HepG2 (cell line): ENCODE data around the gene MAMLD1. TPM values are rescaled to one million over a fixed set of nuclear protein-coding genes. Genes with fewer than 3 reads are reported as not detected.

Source experiments
- ATAC-seq: fragments of 200-7000 bp; cut with Tn5 transposase; 3 replicates; pipeline ENCODE4 v1.9.1; 2020; ENCODE audit warnings: mild to moderate bottlenecking, moderate library complexity
- BruUV-seq: library from RNA; stranded (reverse); fragments of 400-500 nt; replicated peaks from 2 replicates; lab custom pipeline; 2021; lab: Mats Ljungman, UMichigan
- CTCF ChIA-PET: fragments of 300-600 bp; formaldehyde crosslinking; extraction: SDS; loops from one replicate; lab custom pipeline; 2021; ENCODE audit warnings: low total read pairs, inconsistent platforms, low intra/inter-chr PET ratio; lab: Yijun Ruan, JAX
- POLR2A ChIA-PET: fragments of 350-600 bp; sonication (Branson Sonifier 250); formaldehyde crosslinking; loops from one replicate; lab custom pipeline; 2020; ENCODE audit warnings: antibody characterized with exemption, inconsistent platforms; lab: Yijun Ruan, JAX
- DNase-seq: peaks from one replicate; pipeline ENCODE4 v3.0.0-alpha.2; 2015; ENCODE audit warnings: low spot score
- FAIRE-seq: peaks from 3 replicates; lab custom pipeline; 2011; peaks lifted over from hg19 to GRCh38; lab: Jason Lieb, UNC
- H2AFZ ChIP-seq: one replicate; pipeline ENCODE4 v1.6.1; 2011; ENCODE audit warnings: low read length, inconsistent platforms
- H3K27ac ChIP-seq: fragments of 300-600 bp; 3 replicates; pipeline ENCODE4 v1.8.0; 2011; ENCODE audit warnings: mixed run types, mild to moderate bottlenecking, mixed read lengths, low read length, inconsistent platforms; ENCODE audit not compliant: insufficient read depth; ENCODE audit errors: extremely low read length
- H3K27me3 ChIP-seq, 2 experiments: fragments of 200-600 bp in 1 of 2; 2 replicates in 1 of 2; 3 replicates in 1 of 2; pipeline versions ENCODE4 v1.6.0 to v1.8.0; 2011; ENCODE audit warnings: low read length in 2 of 2, mild to moderate bottlenecking in 2 of 2, moderate library complexity in 2 of 2, inconsistent platforms in 1 of 2; ENCODE audit not compliant: insufficient read depth in 2 of 2, control insufficient read depth in 1 of 2
- H3K36me3 ChIP-seq, 2 experiments: fragments of 200-600 bp in 1 of 2; replicated peaks in 1 of 2; 2 replicates in 1 of 2; 3 replicates in 1 of 2; pipeline versions ENCODE4 v1.5.1 to v1.8.0; 2011; ENCODE audit warnings: low read length in 2 of 2, inconsistent platforms in 1 of 2; ENCODE audit not compliant: insufficient read depth in 2 of 2, control insufficient read depth in 1 of 2
- H3K4me1 ChIP-seq: 2 replicates; pipeline ENCODE4 v1.5.1; 2012; ENCODE audit warnings: low read length, inconsistent platforms; ENCODE audit not compliant: insufficient read depth
- H3K4me2 ChIP-seq: 2 replicates; pipeline ENCODE4 v1.6.0; 2011; ENCODE audit warnings: low read depth, low read length, inconsistent platforms
- H3K4me3 ChIP-seq, 3 experiments: fragments of 200-600 bp in 1 of 3; sonication (generic), shearing (Covaris generic) in 1 of 3; replicated peaks in 1 of 3; 2 replicates each; pipeline ENCODE4 v1.5.1; 2011 to 2016; ENCODE audit warnings: low read length in 3 of 3, inconsistent platforms in 2 of 3, low read depth in 2 of 3, mild to moderate bottlenecking in 2 of 3, control low read depth in 1 of 3, mixed read lengths in 1 of 3; ENCODE audit not compliant: insufficient read depth in 1 of 3
- H3K79me2 ChIP-seq: one replicate; pipeline ENCODE4 v1.6.1; 2011; ENCODE audit warnings: low read length, inconsistent platforms; ENCODE audit not compliant: insufficient read depth
- H3K9ac ChIP-seq: 2 replicates; pipeline ENCODE4 v1.6.0; 2011; ENCODE audit warnings: mild to moderate bottlenecking, low read depth, low read length, inconsistent platforms; ENCODE audit not compliant: insufficient read depth
- H3K9me3 ChIP-seq: 2 replicates; pipeline ENCODE4 v1.5.1; 2012; ENCODE audit warnings: mild to moderate bottlenecking, low read length
- H4K20me1 ChIP-seq: 2 replicates; pipeline ENCODE4 v1.6.0; 2011; ENCODE audit warnings: inconsistent platforms, mild to moderate bottlenecking, low read length, moderate library complexity; ENCODE audit not compliant: insufficient read depth
- CC2D1A ChIP-seq: sonication (generic); formaldehyde crosslinking; IDR thresholded peaks from 2 replicates; pipeline ENCODE4 v1.8.1; 2023; ENCODE audit warnings: mild to moderate bottlenecking, missing genetic modification reagents
- ETV6 ChIP-seq: sonication (generic); formaldehyde crosslinking; conservative IDR thresholded peaks from 2 replicates; pipeline ENCODE4 v1.4.0; 2020; ENCODE audit warnings: missing genetic modification reagents
- FOXP1 ChIP-seq, 2 experiments: fragments of 450-650 bp in 1 of 2; IDR thresholded peaks; 2 replicates each; pipeline ENCODE4 v1.6.1; 2017 to 2018; ENCODE audit warnings: antibody characterized with exemption in 1 of 2
- MAFF ChIP-seq: IDR thresholded peaks from 2 replicates; pipeline ENCODE4 v1.6.1; 2011; ENCODE audit warnings: low read depth, low read length, improper control_type of control experiment
- RERE ChIP-seq: IDR thresholded peaks from 2 replicates; pipeline ENCODE4 v1.6.1; 2016; ENCODE audit warnings: low read depth, missing genetic modification reagents, missing compliant biosample characterization
- REXO4 ChIP-seq: sonication (generic); formaldehyde crosslinking; IDR thresholded peaks from 2 replicates; pipeline ENCODE4 v1.8.0; 2022; ENCODE audit warnings: missing genetic modification reagents, mild to moderate bottlenecking, borderline replicate concordance
- THYN1 ChIP-seq: sonication (generic); formaldehyde crosslinking; IDR thresholded peaks from 2 replicates; pipeline ENCODE4 v1.8.1; 2023; ENCODE audit warnings: low read depth, mild to moderate bottlenecking, moderate library complexity, missing genetic modification reagents, borderline replicate concordance
- YY1 ChIP-seq: IDR thresholded peaks from 2 replicates; pipeline ENCODE4 v1.6.1; 2011; ENCODE audit warnings: low read length, low read depth, moderate library complexity, mild to moderate bottlenecking; ENCODE audit not compliant: insufficient read depth, insufficient replicate concordance
- ZBTB42 ChIP-seq: sonication (generic); formaldehyde crosslinking; IDR thresholded peaks from 2 replicates; pipeline ENCODE4 v1.5.0; 2020; ENCODE audit warnings: mild to moderate bottlenecking, missing genetic modification reagents
- ZNF567 ChIP-seq: sonication (generic); formaldehyde crosslinking; IDR thresholded peaks from 2 replicates; pipeline ENCODE4 v1.8.1; 2023; ENCODE audit warnings: mild to moderate bottlenecking, missing genetic modification reagents, borderline replicate concordance
- WGBS: methylation state at CpG from one replicate; pipeline ENCODE4 v1.1.6; 2017; ENCODE audit warnings: low lambda C conversion rate; 5-methylcytosine and 5-hydroxymethylcytosine counted together
- in situ Hi-C: cut with HindIII; loops from 2 replicates; pipeline ENCODE4 v1.10.0; 2017; ENCODE audit warnings: low pct_unique_long_range_greater_than_20kb; ENCODE audit not compliant: extremely low pct_ligation_motif_present
- intact Hi-C: fragments of 100-400 bp; cut with micrococcal nuclease; formaldehyde crosslinking; loops from one replicate; pipeline ENCODE4 v1.10.0; 2022; ENCODE audit not compliant: unreplicated experiment
- polyA plus RNA-seq, 8 experiments: library from polyadenylated mRNA; depleted of rRNA in 3 of 8; stranded (reverse) in 7 of 8; unstranded in 1 of 8; fragments of >200 nt; fragmentation: Illumina TruSeq in 4 of 8; extraction: Trizol in 4 of 8; gene quantifications; 2 replicates each; pipeline versions ENCODE4 v1.2.1 to v1.2.3, GENCODE V29; 2011 to 2016; ENCODE audit warnings: low read depth in 4 of 8, missing spikeins in 1 of 8, mixed read lengths in 1 of 8; ENCODE audit not compliant: insufficient read depth in 1 of 8
- total RNA-seq, 5 experiments: library from RNA; depleted of rRNA; stranded (reverse); fragments of >200 nt; fragmentation: Illumina TruSeq; extraction: Trizol; gene quantifications; 2 replicates each; pipeline ENCODE4 v1.2.3, GENCODE V29; 2016; ENCODE audit warnings: low read depth in 1 of 5

The MAMLD1 gene
- total and polyA plus RNA-seq, 2 of the 13 experiments (the other 11 are each of a cell fraction or from before 2014, with no cell fraction given) = not detected

- H3K4me2 ChIP-seq = no peak overlapping the region
- ATAC-seq (no peak), FAIRE-seq (no peak), DNase-seq (no peak)
- H3K36me3 ChIP-seq = no peaks in the 10 kb centered on the region
- H3K79me2 ChIP-seq = no peaks in the 10 kb centered on the region
- ChIA-PET CTCF (no interaction called here), POLR2A (no interaction called here)
- H3K27me3 ChIP-seq = no peaks in the 10 kb centered on the region; a peak in 1 of 5 replicates
- peaks cover 34% of the 10 kb centered on the region for H3K4me1 ChIP-seq
- no peaks in the 10 kb centered on the region for H4K20me1 ChIP-seq
- WGBS = no CpG with 5 or more reads among the region's 4 CpGs
- H2AFZ ChIP-seq = no peak overlapping the region
- in situ Hi-C loops (loop anchor here (10.0 kb wide), 1 partner anchor 142 kb away; no protein-coding TSS in a partner anchor), intact Hi-C loops (loop anchor here (10.0 kb wide), 1 partner anchor 172 kb away; no protein-coding TSS in a partner anchor)
- no TSS peak for BruUV-seq
- no peak for TF ChIP-seq ZNF567 (CRISPR knock-in tag)
- TF ChIP-seq ETV6 (CRISPR knock-in tag) = no peak
- no peak for TF ChIP-seq FOXP1 (IDR thresholded peaks at IDR 0.05)
- TF ChIP-seq FOXP1 (CRISPR knock-in tag; IDR thresholded peaks at IDR 0.05) = no peak
- TF ChIP-seq REXO4 (CRISPR knock-in tag) = no peak
- TF ChIP-seq MAFF = no peak
- no peak for TF ChIP-seq ZBTB42
- TF ChIP-seq RERE (CRISPR knock-in tag) = no peak
- no peak for TF ChIP-seq YY1
- no peak for TF ChIP-seq CC2D1A (CRISPR knock-in tag)
- TF ChIP-seq THYN1 = no peak
- no peak overlapping the region for H3K9ac ChIP-seq
- H3K9me3 ChIP-seq = no peaks in the 10 kb centered on the region
- H3K4me3 ChIP-seq = no peak overlapping the region
- no peak overlapping the region for H3K27ac ChIP-seq
Observed at GRCh38 chrX:150542846-150543229, 179.7 kb downstream of the MAMLD1 start.
